H1 (cell line): Measurements from ENCODE around the gene TARS3. TPM values are rescaled to one million over a fixed set of nuclear protein-coding genes. Genes with fewer than 3 reads are reported as not detected.

ENCODE experiments used
- BCL11A ChIP-seq, 2 experiments: IDR thresholded peaks; one replicate each; pipeline ENCODE4 v1.6.1; 2011; ENCODE audit warnings: low read depth in 2 of 2, low read length in 2 of 2, mild to moderate bottlenecking in 2 of 2
- CEBPB ChIP-seq: IDR thresholded peaks from 2 replicates; pipeline ENCODE4 v1.6.1; 2012; ENCODE audit warnings: low read depth, low read length
- YY1 ChIP-seq: IDR thresholded peaks from 2 replicates; pipeline ENCODE4 v1.6.1; 2011; ENCODE audit warnings: low read depth, mild to moderate bottlenecking, low read length
- polyA plus RNA-seq, 7 experiments: library from polyadenylated mRNA; depleted of rRNA in 3 of 7; stranded (reverse) in 5 of 7; unstranded in 2 of 7; fragments of >200 nt in 5 of 7; fragments of 200-250 nt in 2 of 7; gene quantifications; 1 replicate in 5 of 7; 2 replicates in 1 of 7; 4 replicates in 1 of 7; pipeline versions ENCODE4 v1.2.1 to v1.2.3, GENCODE V29; 2011 to 2013; ENCODE audit warnings: missing spikeins in 2 of 7, mixed read lengths in 2 of 7
- total RNA-seq: library from RNA; stranded (reverse); fragmentation: NEBNext Ultra II Directional; extraction: Animal tissue kit (Norgen Biotek cat#: 25700); gene quantifications from 2 replicates; pipeline ENCODE4 v1.2.1, GENCODE V29; 2021

Gene TARS3
- total and polyA plus RNA-seq, 2 of the 8 experiments (the other 6 are each of a cell fraction or from before 2014, with no cell fraction given), result 2.1 to 13.9 TPM

- TF ChIP-seq YY1 (no peak), CEBPB (no peak), BCL11A (IDR thresholded peaks at IDR 0.05; ENCODE audit: low read depth in 2 of 2, low read length in 2 of 2) (no peak)
- TF ChIP-seq, all 59 proteins: peak for 0
Measured at GRCh38 chr15:101662203-101662602, 62.1 kb downstream of the TARS3 start (continued).
